Keratinocyte (primary cell): ENCODE measurements around the gene SH3D19. TPM values are rescaled to one million over a fixed set of nuclear protein-coding genes. Genes with fewer than 3 reads are reported as not detected.

Experiments
- DNase-seq: peaks from one replicate; pipeline ENCODE4 v3.0.0-alpha.2; 2011; ENCODE audit warnings: low read depth, missing footprints, low spot score
- FAIRE-seq: peaks from 2 replicates; lab custom pipeline; 2011; peaks lifted over from hg19 to GRCh38; lab: Jason Lieb, UNC
- H2AFZ ChIP-seq: 2 replicates; pipeline ENCODE4 v1.6.0; 2012; ENCODE audit warnings: low read length, control low read depth, inconsistent platforms; ENCODE audit not compliant: control insufficient read depth
- H3K27ac ChIP-seq: 2 replicates; pipeline ENCODE4 v1.5.1; 2011; ENCODE audit warnings: low read length; ENCODE audit not compliant: control insufficient read depth, insufficient read depth
- H3K27me3 ChIP-seq: 3 replicates; pipeline ENCODE4 v1.6.0; 2011; ENCODE audit warnings: low read length; ENCODE audit not compliant: control insufficient read depth, insufficient read depth; ENCODE audit errors: extremely low read depth
- H3K36me3 ChIP-seq, 2 experiments: 2 replicates in 1 of 2; 3 replicates in 1 of 2; pipeline ENCODE4 v1.5.1; 2011; ENCODE audit warnings: low read length in 2 of 2, mild to moderate bottlenecking in 1 of 2; ENCODE audit not compliant: control insufficient read depth in 2 of 2, insufficient read depth in 2 of 2; ENCODE audit errors: extremely low read depth in 1 of 2
- H3K4me1 ChIP-seq: 3 replicates; pipeline ENCODE4 v1.5.1; 2011; ENCODE audit warnings: low read length; ENCODE audit not compliant: control insufficient read depth, insufficient read depth; ENCODE audit errors: extremely low read depth
- H3K4me2 ChIP-seq: 3 replicates; pipeline ENCODE4 v1.6.0; 2011; ENCODE audit warnings: low read depth, low read length; ENCODE audit not compliant: control insufficient read depth, insufficient read depth; ENCODE audit errors: extremely low read depth
- H3K4me3 ChIP-seq, 3 experiments: fragments of 200-600 bp in 1 of 3; sonication (generic) in 1 of 3; 2 replicates in 2 of 3; 3 replicates in 1 of 3; pipeline ENCODE4 v1.5.1; 2011 to 2016; ENCODE audit warnings: low read length in 3 of 3, mild to moderate bottlenecking in 3 of 3, control low read depth in 2 of 3, inconsistent platforms in 1 of 3, low read depth in 1 of 3, mixed read lengths in 1 of 3, mixed run types in 1 of 3, moderate library complexity in 1 of 3; ENCODE audit not compliant: control insufficient read depth in 2 of 3, insufficient read depth in 2 of 3; ENCODE audit errors: extremely low read depth in 1 of 3
- H3K79me2 ChIP-seq: 2 replicates; pipeline ENCODE4 v1.6.0; 2012; ENCODE audit warnings: low read length; ENCODE audit not compliant: control insufficient read depth, insufficient read depth
- H3K9ac ChIP-seq: 3 replicates; pipeline ENCODE4 v1.6.0; 2011; ENCODE audit warnings: low read length; ENCODE audit not compliant: control insufficient read depth, insufficient read depth; ENCODE audit errors: extremely low read depth
- H3K9me1 ChIP-seq: 3 replicates; pipeline ENCODE4 v1.6.0; 2011; ENCODE audit warnings: low read length; ENCODE audit not compliant: control insufficient read depth, insufficient read depth; ENCODE audit errors: extremely low read depth
- H3K9me3 ChIP-seq: 2 replicates; pipeline ENCODE4 v1.5.1; 2012; ENCODE audit warnings: low read depth, low read length; ENCODE audit not compliant: control insufficient read depth
- H4K20me1 ChIP-seq: 3 replicates; pipeline ENCODE4 v1.6.0; 2011; ENCODE audit warnings: low read length; ENCODE audit not compliant: control insufficient read depth, insufficient read depth; ENCODE audit errors: extremely low read depth
- EZH2 ChIP-seq: IDR thresholded peaks from one replicate; pipeline ENCODE4 v1.6.1; 2012; ENCODE audit warnings: inconsistent platforms, mild to moderate bottlenecking, low read length, moderate library complexity
- dilution Hi-C: fragments of 300-500 bp; cut with MboI; formaldehyde crosslinking; loops from one replicate; pipeline ENCODE4 v1.7.0; 2020; ENCODE audit warnings: low sequenced_read_pairs; ENCODE audit not compliant: extremely low pct_ligation_motif_present
- polyA plus RNA-seq, 5 experiments: library from polyadenylated mRNA; depleted of rRNA in 3 of 5; stranded (reverse) in 3 of 5; stranded (forward) in 1 of 5; unstranded in 1 of 5; fragments of >200 nt; gene quantifications; 1 replicate in 1 of 5; 2 replicates in 3 of 5; 3 replicates in 1 of 5; pipeline versions ENCODE4 v1.2.1 to v1.2.3, GENCODE V29; 2011 to 2012; ENCODE audit warnings: missing spikeins in 2 of 5, low read depth in 1 of 5, low replicate concordance in 1 of 5
- TF ChIP-seq, protein P1 (sequence below), 3 experiments: IDR thresholded peaks in 1 of 3; conservative IDR thresholded peaks in 1 of 3; optimal IDR thresholded peaks in 1 of 3; 2 replicates in 2 of 3; 3 replicates in 1 of 3; pipeline versions ENCODE3 to v1.5.1; 2011; ENCODE audit warnings: low read length in 3 of 3, mild to moderate bottlenecking in 3 of 3, moderate library complexity in 2 of 3, control low read depth in 1 of 3, inconsistent platforms in 1 of 3; ENCODE audit not compliant: insufficient read depth in 2 of 3; ENCODE audit errors: extremely low read depth in 1 of 3

The SH3D19 gene
- polyA plus RNA-seq, 1 donor (not counting 4 experiments of a cell fraction or from before 2014, with no cell fraction given), result 24.8 TPM

- no peak overlapping the region for H3K4me3 ChIP-seq
- H3K9me1 ChIP-seq, result no peaks in the 10 kb centered on the region
- H3K79me2 ChIP-seq, result peaks cover 4% of the 10 kb centered on the region
- no peaks in the 10 kb centered on the region for H3K27me3 ChIP-seq
- no peak overlapping the region for H3K27ac ChIP-seq
- no peak overlapping the region for H3K4me2 ChIP-seq
- no peaks in the 10 kb centered on the region for H4K20me1 ChIP-seq
- FAIRE-seq (no peak), DNase-seq (no peak)
- no peak overlapping the region for H3K9ac ChIP-seq
- no peaks in the 10 kb centered on the region for H3K36me3 ChIP-seq
- dilution Hi-C loops, result no loop called here
- TF ChIP-seq EZH2, result no peak
- TF ChIP-seq, protein P1, sequence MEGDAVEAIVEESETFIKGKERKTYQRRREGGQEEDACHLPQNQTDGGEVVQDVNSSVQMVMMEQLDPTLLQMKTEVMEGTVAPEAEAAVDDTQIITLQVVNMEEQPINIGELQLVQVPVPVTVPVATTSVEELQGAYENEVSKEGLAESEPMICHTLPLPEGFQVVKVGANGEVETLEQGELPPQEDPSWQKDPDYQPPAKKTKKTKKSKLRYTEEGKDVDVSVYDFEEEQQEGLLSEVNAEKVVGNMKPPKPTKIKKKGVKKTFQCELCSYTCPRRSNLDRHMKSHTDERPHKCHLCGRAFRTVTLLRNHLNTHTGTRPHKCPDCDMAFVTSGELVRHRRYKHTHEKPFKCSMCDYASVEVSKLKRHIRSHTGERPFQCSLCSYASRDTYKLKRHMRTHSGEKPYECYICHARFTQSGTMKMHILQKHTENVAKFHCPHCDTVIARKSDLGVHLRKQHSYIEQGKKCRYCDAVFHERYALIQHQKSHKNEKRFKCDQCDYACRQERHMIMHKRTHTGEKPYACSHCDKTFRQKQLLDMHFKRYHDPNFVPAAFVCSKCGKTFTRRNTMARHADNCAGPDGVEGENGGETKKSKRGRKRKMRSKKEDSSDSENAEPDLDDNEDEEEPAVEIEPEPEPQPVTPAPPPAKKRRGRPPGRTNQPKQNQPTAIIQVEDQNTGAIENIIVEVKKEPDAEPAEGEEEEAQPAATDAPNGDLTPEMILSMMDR (optimal IDR thresholded peaks at IDR 0.05 in 1 of 3, IDR thresholded peaks at IDR 0.05 in 1 of 3, conservative IDR thresholded peaks at IDR 0.05 in 1 of 3; ENCODE audit: extremely low read depth in 1 of 3, insufficient read depth in 2 of 3, low read length in 3 of 3), result no peak
- H2AFZ ChIP-seq, result no peak overlapping the region
- H3K4me1 ChIP-seq, result peaks cover 23% of the 10 kb centered on the region
- no peaks in the 10 kb centered on the region for H3K9me3 ChIP-seq
Observed at GRCh38 chr4:151193414-151193813, 132.0 kb downstream of the SH3D19 start.

DNA sequence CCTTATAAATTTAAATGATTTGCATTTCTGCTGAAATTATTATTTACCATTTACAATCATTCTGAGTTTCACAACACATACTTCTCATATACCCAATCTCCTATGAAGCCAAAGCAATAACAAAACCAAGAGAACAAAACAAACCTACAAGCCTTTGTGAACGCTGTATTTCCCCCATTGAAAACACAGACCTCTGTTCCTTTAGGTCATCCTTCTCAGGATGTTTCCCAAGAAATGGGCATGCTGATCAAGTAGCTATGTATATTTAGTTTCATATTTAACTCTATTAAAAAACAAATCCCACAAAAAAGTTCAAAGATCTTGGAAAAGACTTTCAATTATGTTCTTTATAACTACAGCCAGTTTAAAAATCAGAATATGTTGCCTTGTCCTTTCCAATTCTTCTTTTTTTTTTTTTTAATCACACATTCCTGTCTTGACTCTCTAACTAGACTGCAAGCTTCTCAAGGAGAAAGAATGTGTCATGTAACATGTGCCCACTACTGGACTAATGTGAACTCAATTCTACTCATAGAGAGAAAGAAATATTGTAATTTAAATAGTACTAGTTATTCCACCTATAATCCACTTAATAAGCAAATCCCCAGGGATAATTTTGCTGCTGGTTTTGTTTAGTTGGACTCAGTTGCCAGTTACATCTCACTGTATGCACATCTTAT is 132.7 kb downstream of the SH3D19 start:
- Histone ChIP-seq H3K27me3 (no peaks in the 10 kb centered on the region), H3K27ac (no peak overlapping the region), H3K4me2 (no peak overlapping the region), H3K9me1 (no peaks in the 10 kb centered on the region), H3K79me2 (peaks cover 4% of the 10 kb centered on the region), H3K9me3 (no peaks in the 10 kb centered on the region), H3K36me3 (no peaks in the 10 kb centered on the region), H3K4me3 (no peak overlapping the region), H3K4me1 (peaks cover 20% of the 10 kb centered on the region), H2AFZ (no peak overlapping the region), H3K9ac (no peak overlapping the region), H4K20me1 (no peaks in the 10 kb centered on the region)
- no peak for TF ChIP-seq EZH2
- TF ChIP-seq, protein P1 (optimal IDR thresholded peaks at IDR 0.05 in 1 of 3, IDR thresholded peaks at IDR 0.05 in 1 of 3, conservative IDR thresholded peaks at IDR 0.05 in 1 of 3; ENCODE audit: extremely low read depth in 1 of 3, insufficient read depth in 2 of 3, low read length in 3 of 3), result no peak
- DNase-seq, result no peak
- FAIRE-seq, result no peak
- dilution Hi-C loops, result no loop called here
